GM12878 (cell line): ENCODE data around the gene GTSF1L. TPM values are rescaled to one million over a fixed set of nuclear protein-coding genes. Genes with fewer than 3 reads are reported as not detected.

Source experiments
- ATAC-seq: fragments of 200-7000 bp; cut with Tn5 transposase; 3 replicates; pipeline ENCODE4 v1.9.1; 2020; ENCODE audit warnings: mild to moderate bottlenecking, moderate library complexity
- BruUV-seq: library from RNA; stranded (reverse); fragments of 400-500 nt; replicated peaks from 2 replicates; lab custom pipeline; 2021; lab: Mats Ljungman, UMichigan
- CTCF ChIA-PET: fragments of 300-600 bp; sonication (Branson Sonifier 250); formaldehyde crosslinking; extraction: SDS; loops from one replicate; lab custom pipeline; 2021; ENCODE audit warnings: inconsistent platforms; lab: Yijun Ruan, JAX
- POLR2A ChIA-PET: fragments of 350-600 bp; formaldehyde crosslinking; extraction: SDS; loops from one replicate; lab custom pipeline; 2021; ENCODE audit warnings: inconsistent platforms; lab: Charles Lee
- RAD21 ChIA-PET: fragments of 300-600 bp; sonication (Branson Sonifier 250); formaldehyde crosslinking; loops from one replicate; lab custom pipeline; 2023; ENCODE audit warnings: antibody characterized with exemption; ENCODE audit not compliant: unreplicated experiment; lab: Charles Lee
- SMC1A ChIA-PET: fragments of 300-600 bp; sonication (Branson Sonifier 250); formaldehyde crosslinking; loops from one replicate; lab custom pipeline; 2023; ENCODE audit not compliant: unreplicated experiment, uncharacterized antibody; lab: Charles Lee
- DNase-seq: peaks from one replicate; pipeline ENCODE4 v3.0.0-alpha.2; 2011; ENCODE audit warnings: low read depth, low spot score
- FAIRE-seq: peaks from 3 replicates; lab custom pipeline; 2011; peaks lifted over from hg19 to GRCh38; lab: Jason Lieb, UNC
- H2AFZ ChIP-seq: 2 replicates; pipeline ENCODE4 v1.6.0; 2011; ENCODE audit warnings: low read depth, low read length, control low read depth; ENCODE audit not compliant: control insufficient read depth
- H3K27ac ChIP-seq: 2 replicates; pipeline ENCODE4 v1.5.1; 2011; ENCODE audit warnings: control low read depth; ENCODE audit not compliant: control insufficient read depth, insufficient read depth
- H3K27me3 ChIP-seq, 2 experiments: replicated peaks in 1 of 2; 2 replicates each; pipeline versions ENCODE4 v1.6.0 to v1.6.1; 2011; ENCODE audit warnings: low read length in 1 of 2; ENCODE audit not compliant: control insufficient read depth in 2 of 2, insufficient read depth in 2 of 2
- H3K36me3 ChIP-seq, 2 experiments: 2 replicates each; pipeline ENCODE4 v1.5.1; 2011; ENCODE audit warnings: low read length in 1 of 2; ENCODE audit not compliant: control insufficient read depth in 2 of 2, insufficient read depth in 2 of 2
- H3K4me1 ChIP-seq: 2 replicates; pipeline ENCODE4 v1.6.1; 2011; ENCODE audit warnings: mild to moderate bottlenecking, low read length, moderate library complexity, mixed read lengths; ENCODE audit not compliant: control insufficient read depth, insufficient read depth
- H3K4me2 ChIP-seq: 2 replicates; pipeline ENCODE4 v1.6.0; 2011; ENCODE audit warnings: control low read depth; ENCODE audit not compliant: control insufficient read depth, insufficient read depth
- H3K4me3 ChIP-seq: fragments of 200-600 bp; sonication (generic); 2 replicates; pipeline ENCODE4 v1.5.1; 2016
- H3K79me2 ChIP-seq: 2 replicates; pipeline ENCODE4 v1.6.0; 2011; ENCODE audit warnings: low read length; ENCODE audit not compliant: control insufficient read depth, insufficient read depth
- H3K9ac ChIP-seq: 2 replicates; pipeline ENCODE4 v1.8.0; 2011; ENCODE audit warnings: low read length, control low read depth, mixed read lengths; ENCODE audit not compliant: control insufficient read depth, insufficient read depth
- H3K9me3 ChIP-seq: replicated peaks from 3 replicates; pipeline ENCODE4 v1.5.1; 2011; ENCODE audit warnings: mild to moderate bottlenecking, low read length; ENCODE audit not compliant: control insufficient read depth, insufficient read depth
- H4K20me1 ChIP-seq: 2 replicates; pipeline ENCODE4 v1.6.0; 2011; ENCODE audit not compliant: control insufficient read depth, insufficient read depth
- ATF7 ChIP-seq: fragments of 450-650 bp; IDR thresholded peaks from 2 replicates; pipeline ENCODE4 v1.6.1; 2016; ENCODE audit warnings: low read depth, mild to moderate bottlenecking
- BCL11A ChIP-seq: IDR thresholded peaks from 2 replicates; pipeline ENCODE4 v1.6.1; 2011; ENCODE audit warnings: low read depth, low read length
- BMI1 ChIP-seq: fragments of 450-650 bp; IDR thresholded peaks from 2 replicates; pipeline ENCODE4 v1.6.1; 2016; ENCODE audit warnings: mild to moderate bottlenecking, moderate library complexity, borderline replicate concordance
- BRCA1 ChIP-seq: IDR thresholded peaks from 2 replicates; pipeline ENCODE4 v1.6.1; 2011; ENCODE audit warnings: low read depth, low read length, improper control_type of control experiment
- CBFB ChIP-seq: IDR thresholded peaks from 2 replicates; pipeline ENCODE4 v1.6.1; 2016; ENCODE audit warnings: antibody characterized with exemption, low read depth
- CBX5 ChIP-seq: sonication (generic); IDR thresholded peaks from 2 replicates; pipeline ENCODE4 v1.6.1; 2016; ENCODE audit warnings: low read depth, moderate library complexity, mild to moderate bottlenecking, inconsistent platforms
- CHD4 ChIP-seq: fragments of 200-600 bp; sonication (generic); IDR thresholded peaks from 2 replicates; pipeline ENCODE4 v1.6.1; 2016; ENCODE audit warnings: mild to moderate bottlenecking
- CREM ChIP-seq: IDR thresholded peaks from 2 replicates; pipeline ENCODE4 v1.6.1; 2014; ENCODE audit warnings: antibody characterized with exemption, low read depth
- E2F4 ChIP-seq: IDR thresholded peaks from 2 replicates; pipeline ENCODE4 v1.6.1; 2012; ENCODE audit warnings: low read depth, low read length, improper control_type of control experiment
- E4F1 ChIP-seq: fragments of 450-650 bp; IDR thresholded peaks from 2 replicates; pipeline ENCODE4 v1.6.1; 2018; ENCODE audit warnings: borderline replicate concordance, mild to moderate bottlenecking; ENCODE audit not compliant: partially characterized antibody
- EED ChIP-seq: sonication (generic); IDR thresholded peaks from 2 replicates; pipeline ENCODE4 v1.6.1; 2016; ENCODE audit warnings: antibody characterized with exemption, low read depth
- KLF5 ChIP-seq: fragments of 450-650 bp; IDR thresholded peaks from 2 replicates; pipeline ENCODE4 v1.6.1; 2014; ENCODE audit warnings: mild to moderate bottlenecking; ENCODE audit not compliant: partially characterized antibody
- MAX ChIP-seq: IDR thresholded peaks from 2 replicates; pipeline ENCODE4 v1.6.1; 2012; ENCODE audit warnings: low read depth, low read length, improper control_type of control experiment
- NFYA ChIP-seq: IDR thresholded peaks from 2 replicates; pipeline ENCODE4 v1.6.1; 2011; ENCODE audit warnings: low read depth, mild to moderate bottlenecking, low read length, improper control_type of control experiment, borderline replicate concordance
- NFYB ChIP-seq: IDR thresholded peaks from 2 replicates; pipeline ENCODE4 v1.6.1; 2011; ENCODE audit warnings: low read depth, mild to moderate bottlenecking, low read length, improper control_type of control experiment, moderate library complexity; ENCODE audit not compliant: insufficient read depth
- POLR2AphosphoS2 ChIP-seq: IDR thresholded peaks from 2 replicates; pipeline ENCODE4 v1.6.1; 2011; ENCODE audit warnings: low read depth, mild to moderate bottlenecking, low read length, improper control_type of control experiment, moderate library complexity
- RAD21 ChIP-seq: IDR thresholded peaks from 2 replicates; pipeline ENCODE4 v1.6.1; 2011; ENCODE audit warnings: mild to moderate bottlenecking, low read depth, low read length, moderate library complexity; ENCODE audit not compliant: insufficient read depth
- RFX5 ChIP-seq: IDR thresholded peaks from 2 replicates; pipeline ENCODE4 v1.6.1; 2011; ENCODE audit warnings: low read depth, low read length, improper control_type of control experiment
- SIX5 ChIP-seq: IDR thresholded peaks from 2 replicates; pipeline ENCODE4 v1.6.1; 2011; ENCODE audit warnings: mild to moderate bottlenecking, low read depth, low read length, moderate library complexity; ENCODE audit not compliant: severe bottlenecking
- SMARCA5 ChIP-seq: fragments of 450-650 bp; IDR thresholded peaks from 2 replicates; pipeline ENCODE4 v1.6.1; 2017; ENCODE audit warnings: mild to moderate bottlenecking
- TBL1XR1 ChIP-seq: IDR thresholded peaks from 2 replicates; pipeline ENCODE4 v1.6.1; 2012; ENCODE audit warnings: low read depth, low read length, improper control_type of control experiment
- TCF12 ChIP-seq: IDR thresholded peaks from 2 replicates; pipeline ENCODE4 v1.6.1; 2011; ENCODE audit warnings: low read depth, mild to moderate bottlenecking, low read length
- YY1 ChIP-seq: IDR thresholded peaks from 2 replicates; pipeline ENCODE4 v1.6.1; 2011; ENCODE audit warnings: low read depth, mild to moderate bottlenecking, low read length
- ZBED1 ChIP-seq: IDR thresholded peaks from 2 replicates; pipeline ENCODE4 v1.6.1; 2016; ENCODE audit warnings: borderline replicate concordance
- WGBS: methylation state at CpG from one replicate; pipeline ENCODE4 v1.1.6; 2016; ENCODE audit warnings: low lambda C conversion rate; ENCODE audit not compliant: insufficient replicate concordance, insufficient coverage; ENCODE audit errors: missing lambda C conversion rate; 5-methylcytosine and 5-hydroxymethylcytosine counted together
- in situ Hi-C: fragments of 300-500 bp; cut with MboI; formaldehyde crosslinking; loops from 9 replicates; pipeline ENCODE4 v1.14.3; 2018; ENCODE audit warnings: mixed read lengths
- intact Hi-C: fragments of 100-400 bp; cut with micrococcal nuclease; formaldehyde crosslinking; loops from one replicate; pipeline ENCODE4 v1.14.2; 2022; ENCODE audit not compliant: unreplicated experiment
- polyA plus RNA-seq, 11 experiments: library from polyadenylated mRNA; depleted of rRNA in 4 of 11; unstranded in 6 of 11; stranded (reverse) in 5 of 11; fragments of >200 nt; fragmentation: Nextera tagmentation in 4 of 11; fragmentation: Illumina TruSeq in 1 of 11; extraction: Ambion mirVana in 4 of 11; extraction: Trizol in 1 of 11; gene quantifications; 1 replicate in 1 of 11; 2 replicates in 10 of 11; pipeline versions ENCODE4 v1.2.1 to v1.2.3, GENCODE V29; 2011 to 2016; ENCODE audit warnings: inconsistent platforms in 2 of 11, missing spikeins in 2 of 11, low read depth in 1 of 11
- total RNA-seq, 4 experiments: library from RNA; depleted of rRNA in 3 of 4; stranded (reverse); fragments of >200 nt in 3 of 4; fragmentation: Illumina TruSeq in 1 of 4; extraction: Trizol in 1 of 4; gene quantifications; 2 replicates each; pipeline versions ENCODE4 v1.2.1 to v1.2.3, GENCODE V29; 2013 to 2021

Gene GTSF1L
- total and polyA plus RNA-seq, 10 of the 15 experiments (the other 5 are each of a cell fraction or from before 2014, with no cell fraction given), result 0.56 to 2.4 (median 1.3) TPM

GRCh38 chr20:43731469-43731868 is 4.7 kb upstream of the GTSF1L start:
- no peak overlapping the region for H3K4me2 ChIP-seq
- WGBS, result 30% methylated on average over 7 of the region's 7 CpGs
- no peaks in the 10 kb centered on the region; the same call in 2 of the 3 replicates for H3K9me3 ChIP-seq
- no TSS peak for BruUV-seq
- intact Hi-C loops (no loop called here), in situ Hi-C loops (no loop called here)
- POLR2A ChIA-PET, result interaction anchor here (1.2 kb wide), 1 partner anchor 50 kb away, joined by 3 read pairs; no protein-coding TSS in a partner anchor
- RAD21 ChIA-PET, result no interaction called here
- H3K9ac ChIP-seq, result no peak overlapping the region
- H4K20me1 ChIP-seq, result no peaks in the 10 kb centered on the region
- H3K36me3 ChIP-seq, result no peaks in the 10 kb centered on the region
- no peaks in the 10 kb centered on the region for H3K79me2 ChIP-seq
- ATAC-seq (peak; percentile 29), FAIRE-seq (no peak), DNase-seq (no peak)
- no peak overlapping the region for H3K27ac ChIP-seq
- CTCF ChIA-PET, result interaction anchor here (0.8 to 1.2 kb wide), 2 partner anchors 18 to 40 kb away, joined by 3 to 5 read pairs; no protein-coding TSS in a partner anchor
- H3K27me3 ChIP-seq, result no peaks in the 10 kb centered on the region
- peaks cover 29% of the 10 kb centered on the region for H3K4me1 ChIP-seq
- no peak overlapping the region for H2AFZ ChIP-seq
- SMC1A ChIA-PET, result interaction anchor here (0.8 to 1.8 kb wide), 4 partner anchors 17 to 108 kb away, joined by 3 to 5 read pairs (median 3); no protein-coding TSS in a partner anchor
- TF ChIP-seq KLF5 (no peak), CHD4 (no peak), ZBED1 (no peak), MAX (no peak), NFYA (no peak), SIX5 (no peak), CBFB (no peak), TBL1XR1 (no peak), CREM (0 out of 2 replicates have a peak, but pooled peaks have one; percentile 27), CBX5 (no peak), EED (peak; percentile 50; the same call in 1 of the 2 replicates), RAD21 (no peak), ATF7 (peak; percentile 57), BMI1 (no peak), E4F1 (no peak), TCF12 (no peak), POLR2AphosphoS2 (no peak), BRCA1 (no peak), SMARCA5 (no peak), E2F4 (no peak), BCL11A (no peak), YY1 (no peak), RFX5 (no peak), NFYB (no peak)
- H3K4me3 ChIP-seq, result no peak overlapping the region
